ENCODE measurements around the gene RAB40C.

The RAB40C gene

DNA sequence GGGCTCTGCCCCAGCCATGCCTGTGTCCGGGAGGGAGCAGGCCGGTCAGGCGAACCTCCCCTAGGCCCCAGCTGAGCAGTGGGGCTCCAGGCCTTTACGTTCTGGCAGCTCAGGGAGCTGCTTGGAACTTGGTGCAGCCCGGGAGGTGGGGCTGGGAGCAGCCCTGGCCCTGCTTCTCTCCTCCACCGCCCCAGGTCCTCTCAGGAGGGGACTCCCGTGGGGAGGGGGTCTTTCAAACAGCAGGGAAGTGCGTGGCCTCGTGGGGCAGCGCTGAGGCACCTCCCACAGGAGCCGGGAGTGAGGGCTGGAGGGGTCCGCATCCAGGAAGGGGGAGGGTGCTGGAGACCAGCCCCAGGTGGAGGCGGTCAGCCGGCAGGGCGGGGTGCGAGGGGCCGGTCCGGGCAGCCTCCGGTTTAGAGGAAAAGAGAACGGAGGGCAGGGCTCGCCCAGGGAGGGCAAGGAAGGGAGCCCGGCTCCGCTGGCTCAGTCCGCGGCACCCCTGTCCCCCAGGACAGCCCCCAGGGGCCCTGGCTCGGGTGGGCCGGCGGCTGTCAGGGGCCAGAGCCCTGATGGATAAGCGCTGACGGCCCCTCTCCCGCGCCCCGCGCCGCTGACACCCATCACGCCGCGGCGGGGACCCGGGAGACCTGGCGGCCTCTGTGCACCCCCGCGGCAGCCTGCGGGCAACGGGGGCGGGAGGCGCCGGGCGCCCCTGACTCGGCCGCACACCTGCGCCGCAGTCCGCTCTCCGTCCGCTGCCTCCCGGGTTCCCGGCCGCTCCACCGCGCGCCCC, 30.3 kb upstream of the RAB40C start:
- no peak for DNase-seq

DNA sequence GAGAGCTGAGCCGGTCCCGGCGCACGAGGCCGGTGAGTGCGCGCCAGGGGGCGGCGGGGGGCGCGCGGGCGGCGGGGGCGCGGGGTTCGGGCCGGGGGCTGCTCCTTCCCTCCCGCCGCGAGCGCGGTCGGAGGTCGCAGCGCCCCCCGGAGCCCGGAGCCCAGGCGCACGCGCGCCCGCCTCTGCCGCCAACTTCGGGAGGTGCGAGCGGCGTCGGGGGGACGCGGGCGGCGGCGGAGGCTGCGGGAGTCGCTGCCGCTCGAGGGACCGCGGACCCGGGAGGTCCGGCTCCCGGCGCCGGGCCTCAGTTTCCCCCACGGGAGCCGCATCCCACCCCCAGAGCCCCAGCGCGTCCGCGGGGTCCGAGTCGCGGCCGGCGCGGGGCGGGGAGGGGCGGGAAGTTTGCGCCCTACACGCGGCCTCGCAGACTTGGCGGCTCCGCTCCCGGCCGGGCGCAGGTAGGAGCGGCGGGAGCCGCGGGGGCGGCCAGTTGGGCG, 29.6 kb upstream of the RAB40C start, which contains the start of gene PRR35:
Gene PRR35, plus strand, starts transcription at position 191 of the 497 bp plus-strand sequence. CDS start 2,901 bp downstream, outside the sequence.
- no peak for DNase-seq

DNA sequence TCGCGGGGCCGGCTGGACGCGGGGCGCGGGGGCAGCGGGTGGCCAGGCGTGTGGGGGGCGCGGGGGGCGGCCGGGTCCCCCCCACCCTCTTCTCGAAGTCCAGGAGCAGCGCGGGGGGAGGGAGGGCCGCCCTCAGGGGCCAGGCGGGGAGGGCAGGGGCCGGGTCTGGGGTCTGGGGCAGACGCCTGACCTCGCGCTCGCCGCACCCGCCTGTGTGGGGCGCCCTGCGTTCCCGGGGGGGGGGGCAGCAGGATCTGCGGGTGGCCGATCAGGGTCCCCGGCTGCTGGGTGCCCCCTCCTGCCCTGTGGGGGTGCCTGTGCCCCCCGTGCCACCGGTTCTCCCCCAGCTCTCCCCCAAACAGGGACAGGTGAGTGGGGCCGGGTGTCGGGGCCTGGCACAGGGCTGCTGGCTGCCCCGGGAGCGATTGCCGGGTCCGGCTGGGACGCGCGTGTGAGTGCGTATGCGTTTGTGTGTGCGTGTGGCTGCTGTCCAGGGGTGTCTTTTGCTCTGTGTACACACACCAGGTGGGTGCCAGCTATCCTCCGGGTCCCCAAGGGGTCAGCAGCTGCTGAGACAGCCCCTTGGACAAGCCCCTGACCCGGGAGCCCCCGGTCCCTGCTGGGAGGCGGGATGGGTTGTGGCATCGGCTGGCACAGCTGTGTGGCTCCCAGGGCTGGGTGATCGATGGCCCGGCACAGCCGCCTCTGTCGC, 29.0 kb upstream of the RAB40C start:
- no peak for DNase-seq

DNA sequence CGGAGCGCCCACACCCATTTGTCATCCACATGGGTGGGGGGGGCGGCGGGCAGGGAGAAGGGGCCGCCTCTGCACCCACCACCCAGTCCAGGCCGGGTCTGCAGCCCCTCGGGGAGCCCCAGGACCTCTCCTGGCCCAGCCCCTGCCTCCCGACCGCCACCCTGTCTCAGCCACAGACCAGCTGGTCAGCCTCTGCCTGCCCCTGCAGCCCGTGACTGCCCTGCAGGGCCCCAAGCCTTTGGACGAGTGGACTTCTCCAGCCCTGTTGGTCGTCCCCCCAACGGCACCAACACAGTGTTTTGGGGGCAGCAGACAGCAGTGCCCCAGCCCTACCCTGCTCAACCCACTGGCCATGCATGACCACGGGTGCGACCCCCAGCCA, 28.5 kb upstream of the RAB40C start:
- no peak for DNase-seq

DNA sequence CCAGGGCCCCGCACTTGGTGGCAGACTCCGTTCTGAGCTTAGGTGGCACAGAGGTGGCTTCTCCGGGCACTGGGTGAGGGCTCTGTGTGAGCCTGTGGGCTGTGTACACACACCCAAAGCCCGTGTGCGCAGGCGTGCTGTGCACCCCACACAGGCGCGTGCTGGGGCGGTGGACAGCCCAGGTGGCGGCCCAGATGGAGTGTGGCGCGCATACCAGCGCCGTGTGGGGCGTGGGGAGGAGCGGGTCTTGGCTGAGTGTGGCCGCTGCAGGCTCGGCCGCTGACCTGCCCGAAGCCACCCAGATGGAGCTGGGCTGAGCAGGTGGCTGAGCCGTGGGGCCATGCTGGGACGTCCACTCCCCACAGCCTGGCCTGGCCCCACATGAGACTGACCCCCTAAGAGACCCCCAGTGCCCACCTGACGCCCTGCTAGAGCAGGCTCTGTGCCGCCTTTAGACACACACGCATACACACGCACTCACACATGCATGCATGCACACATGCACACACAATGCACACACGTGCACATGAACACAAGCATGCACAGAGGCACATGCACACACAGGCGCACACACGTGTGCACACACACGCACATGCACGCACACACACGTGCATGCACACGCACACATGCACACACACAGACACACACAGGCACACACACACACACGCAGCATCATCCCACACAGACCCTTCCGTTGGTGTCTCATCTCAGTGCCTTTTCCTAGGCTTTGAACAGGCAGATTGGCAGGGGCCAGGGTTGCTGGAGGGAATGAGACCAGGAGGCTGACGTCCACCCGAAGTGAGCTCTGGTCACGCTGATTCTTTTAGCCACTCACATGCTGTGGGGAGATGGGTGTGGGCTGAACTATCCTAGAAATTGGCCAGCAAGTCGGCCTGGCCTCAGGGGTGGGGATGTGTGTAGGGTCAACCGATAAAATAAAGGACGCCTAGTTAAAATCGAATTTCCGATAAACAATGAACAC, 27.6 kb upstream of the RAB40C start:
- no peak for DNase-seq

GRCh38 chr16:563072-563644, 26.7 kb upstream of the RAB40C start:
- DNase-seq = no peak

DNA sequence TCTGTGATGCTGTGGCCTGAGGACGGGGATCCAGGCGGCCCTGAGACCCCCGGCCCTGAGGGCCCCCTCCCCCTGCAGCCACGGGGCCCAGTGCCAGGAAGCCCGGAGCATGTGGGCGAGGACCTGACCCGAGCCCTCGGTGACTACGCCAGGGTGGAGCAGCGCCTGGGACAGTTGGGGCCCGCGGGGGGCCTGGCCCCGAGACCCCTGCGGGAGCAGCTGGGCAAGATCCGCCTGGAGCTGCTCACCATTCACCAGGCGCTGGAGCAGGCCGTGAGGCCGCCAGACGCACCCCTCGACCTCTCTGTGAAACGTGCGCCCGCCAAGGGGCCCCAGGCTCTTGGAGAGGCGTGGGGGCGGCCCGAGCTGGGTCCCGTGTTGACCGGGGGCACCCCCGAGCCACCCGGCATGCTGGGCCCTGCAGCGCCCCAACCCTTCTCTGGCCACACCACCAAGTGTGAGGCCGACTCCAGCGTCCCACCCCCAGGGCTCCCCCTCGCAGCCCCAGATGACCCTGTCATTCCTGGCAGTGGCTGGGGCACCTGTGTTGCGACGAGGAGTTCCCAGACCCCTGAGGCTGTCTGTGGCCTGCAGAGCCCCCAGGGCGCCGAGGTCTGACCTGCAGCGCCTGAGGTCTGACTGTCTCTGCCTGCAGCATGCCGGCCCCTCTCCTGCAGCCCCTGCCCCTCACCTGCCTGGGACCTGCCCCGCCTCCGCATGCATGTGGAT, 25.0 kb upstream of the RAB40C start:
- DNase-seq = no peak

GRCh38 chr16:565419-566330, 24.2 kb upstream of the RAB40C start:
- no peak for DNase-seq

GRCh38 chr16:566475-567372, 23.1 kb upstream of the RAB40C start, which contains the start of gene NHLRC4:
Gene NHLRC4, plus strand, starts transcription at chr16:567005. Its CDS starts 1,043 bp downstream, at chr16:568048.
- DNase-seq = peak in 1 of 2 experiments; percentile 37

- DNase-seq = no peak
Measured at GRCh38 chr16:567373-568256, 22.3 kb upstream of the RAB40C start.

DNA sequence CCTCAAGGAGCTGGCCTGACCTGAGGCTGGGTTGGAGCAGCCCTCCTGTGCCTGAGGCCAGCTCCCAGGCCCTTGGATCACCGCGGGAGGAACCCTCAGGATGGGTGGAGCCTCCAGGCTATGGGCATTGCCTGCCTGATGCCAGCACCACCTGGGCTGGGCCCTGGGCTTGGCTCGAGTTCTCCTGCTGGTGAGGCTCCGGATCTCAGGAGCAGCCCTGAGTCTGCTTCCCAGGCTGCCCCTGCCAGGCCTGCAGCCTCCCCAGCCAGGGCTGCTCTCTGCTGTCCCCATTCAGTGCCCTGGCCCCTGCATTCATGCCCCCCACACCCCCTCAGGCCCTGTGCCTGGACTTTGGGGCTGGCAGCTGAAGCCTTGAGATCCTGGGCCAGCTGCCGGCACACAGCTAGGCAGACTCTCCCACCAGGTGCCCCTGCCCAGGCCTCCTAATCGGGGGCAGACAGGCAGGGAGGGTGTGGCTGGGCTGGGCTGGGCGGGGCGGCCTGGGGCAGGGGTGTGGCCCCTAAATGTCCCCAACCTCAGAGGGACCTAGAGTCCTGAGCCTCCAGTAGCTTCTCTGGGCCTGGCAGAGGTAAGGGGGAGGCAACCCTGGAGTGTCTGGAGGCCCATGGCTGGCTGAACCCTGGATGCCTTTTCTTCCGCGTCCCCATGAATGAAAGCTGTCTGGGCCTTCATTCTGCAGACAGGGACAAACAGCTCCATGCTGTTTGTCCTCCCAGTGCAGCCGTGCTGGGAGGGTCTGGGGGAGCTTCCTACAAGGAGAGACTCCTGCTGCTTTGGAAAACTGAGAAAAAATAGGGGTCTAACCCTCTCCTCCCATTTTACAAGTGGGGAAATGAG, 21.2 kb upstream of the RAB40C start:
- DNase-seq = no peak

DNA sequence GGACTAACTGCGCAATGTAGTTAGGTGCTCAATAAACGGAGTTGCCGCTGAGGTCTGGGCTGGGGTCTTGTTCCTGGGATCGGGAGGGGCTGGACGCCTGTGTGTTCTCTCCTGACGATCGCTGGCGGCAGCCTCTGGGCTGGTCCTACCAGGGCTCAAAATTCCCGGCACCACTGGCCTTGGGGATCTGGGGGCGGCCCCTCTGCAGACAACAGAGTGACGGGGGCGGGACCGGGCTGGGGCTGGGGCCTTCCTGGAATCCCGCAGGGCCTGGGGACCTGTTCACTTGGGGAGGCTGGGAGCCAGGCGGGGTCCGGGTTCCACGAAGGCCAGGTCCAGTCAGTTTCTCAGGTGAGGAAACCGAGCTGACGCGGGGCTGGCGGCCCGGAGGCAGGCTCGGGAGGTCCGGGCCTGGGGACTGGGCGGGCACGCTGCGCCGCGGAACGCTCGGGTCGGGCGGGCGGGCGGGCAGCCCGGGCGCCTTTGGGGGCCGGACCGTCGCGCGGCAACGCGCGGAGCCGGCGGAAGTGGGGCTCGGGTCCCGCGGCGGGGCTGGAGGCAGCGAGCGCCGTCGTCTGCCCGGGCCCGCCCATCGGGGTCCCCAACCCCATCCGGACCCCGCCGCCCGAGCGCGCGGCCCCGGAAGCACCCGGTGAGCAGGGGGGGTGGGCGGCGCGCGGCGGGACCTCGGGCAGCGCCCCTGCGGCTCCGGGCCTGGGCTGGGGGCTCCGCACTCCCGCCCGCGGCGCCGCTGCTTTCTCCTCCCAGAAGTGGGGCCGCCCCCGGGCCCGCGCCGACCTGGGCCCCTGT, 20.2 kb upstream of the RAB40C start, which contains the start of gene PIGQ:
Gene PIGQ, plus strand, starts transcription at position 524 of the 810 bp plus-strand sequence. CDS start 4,107 bp downstream, outside the sequence.
- no peak for DNase-seq

GRCh38 chr16:572865-573650, 16.8 kb upstream of the RAB40C start:
- no peak for DNase-seq

GRCh38 chr16:574021-574760, 15.7 kb upstream of the RAB40C start:
- no peak for DNase-seq

Measured in AML-193 (cell line).